ENCODE measurements around the gene AMN. TPM values are rescaled to one million over a fixed set of nuclear protein-coding genes. Genes with fewer than 3 reads are reported as not detected.

Gene AMN
- polyA plus RNA-seq, 1 of the 3 experiments (the other 2 are of a cell fraction): 0.03 TPM

DNA sequence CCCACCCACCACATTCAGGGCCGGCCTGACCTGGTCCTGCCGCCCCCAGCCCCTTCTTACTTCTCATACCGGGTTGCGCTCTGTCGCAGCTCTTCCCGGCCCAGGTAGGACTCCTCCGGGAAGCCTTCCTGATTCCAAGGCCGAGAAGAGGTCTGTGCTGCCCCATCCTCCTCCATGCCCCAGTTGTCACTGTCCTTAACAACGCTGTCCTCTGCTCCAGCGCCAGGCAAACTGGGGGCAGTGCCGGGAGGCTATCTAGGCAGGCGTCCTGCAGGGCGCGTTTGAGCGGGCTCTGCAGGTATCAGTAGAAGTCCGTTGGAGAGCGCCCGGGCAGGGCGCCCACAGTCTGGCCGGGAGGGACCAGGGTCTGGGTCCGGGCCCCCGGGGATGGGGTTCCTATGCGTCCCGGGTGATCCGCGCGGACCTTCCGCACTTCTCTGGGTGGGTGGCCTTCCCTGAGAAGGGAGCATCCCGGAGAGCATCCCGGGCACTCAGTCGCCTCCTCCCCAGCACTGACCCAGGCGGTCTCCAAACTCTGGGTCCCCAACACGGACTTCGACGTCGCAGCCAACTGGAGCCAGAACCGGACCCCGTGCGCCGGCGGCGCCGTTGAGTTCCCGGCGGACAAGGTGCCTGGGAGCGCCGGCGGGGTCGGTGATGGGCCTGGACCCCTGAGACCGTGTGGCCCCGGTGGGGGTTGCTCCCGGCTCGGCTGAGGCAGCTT lies 900 bp downstream of the AMN start:
- Histone ChIP-seq H3K9me3 (no peaks in the 10 kb centered on the region), H3K4me3 (ENCODE audit: low read depth in 2 of 2, low read length in 1 of 2) (peak overlapping the region in 1 of 2 experiments; percentile 23; a peak in 2 of 4 replicates), H4K20me1 (ENCODE audit: insufficient read depth) (no peaks in the 10 kb centered on the region), H3F3A (replicated peaks; ENCODE audit: insufficient read depth) (no peaks in the 10 kb centered on the region), H3K9me2 (no peaks in the 10 kb centered on the region), H3K4me1 (ENCODE audit: control insufficient read depth in 1 of 2, insufficient read depth in 2 of 2, low read depth in 1 of 2, low read length in 1 of 2) (no peaks in the 10 kb centered on the region), H3K27me3 (ENCODE audit: insufficient read depth) (no peaks in the 10 kb centered on the region; the same call in 1 of the 2 replicates), H3K36me3 (replicated peaks in 1 of 2; ENCODE audit: control insufficient read depth in 1 of 2, insufficient read depth in 2 of 2, low read length in 1 of 2) (no peaks in the 10 kb centered on the region), H2AFZ (ENCODE audit: low read depth) (no peak overlapping the region), H3K79me2 (ENCODE audit: insufficient read depth) (no peaks in the 10 kb centered on the region), H3K4me2 (peak overlapping the region; percentile 59), H3K9ac (no peak overlapping the region), H3K27ac (ENCODE audit: low read depth in 2 of 2, low read length in 1 of 2) (no peak overlapping the region)
- POLR2A ChIA-PET: no interaction called here
- no peak for TF ChIP-seq CHD2 (IDR thresholded peaks at IDR 0.05; ENCODE audit: low read length, partially characterized antibody)
- no peak for DNase-seq
- CTCF ChIA-PET: interaction anchor here (1.0 to 1.2 kb wide), 3 partner anchors 228 to 230 kb away, joined by 3 to 5 read pairs (median 5); no protein-coding TSS in a partner anchor
- WGBS (ENCODE audit: low lambda C conversion rate): 22% methylated on average over 13 of the region's 53 CpGs

DNA sequence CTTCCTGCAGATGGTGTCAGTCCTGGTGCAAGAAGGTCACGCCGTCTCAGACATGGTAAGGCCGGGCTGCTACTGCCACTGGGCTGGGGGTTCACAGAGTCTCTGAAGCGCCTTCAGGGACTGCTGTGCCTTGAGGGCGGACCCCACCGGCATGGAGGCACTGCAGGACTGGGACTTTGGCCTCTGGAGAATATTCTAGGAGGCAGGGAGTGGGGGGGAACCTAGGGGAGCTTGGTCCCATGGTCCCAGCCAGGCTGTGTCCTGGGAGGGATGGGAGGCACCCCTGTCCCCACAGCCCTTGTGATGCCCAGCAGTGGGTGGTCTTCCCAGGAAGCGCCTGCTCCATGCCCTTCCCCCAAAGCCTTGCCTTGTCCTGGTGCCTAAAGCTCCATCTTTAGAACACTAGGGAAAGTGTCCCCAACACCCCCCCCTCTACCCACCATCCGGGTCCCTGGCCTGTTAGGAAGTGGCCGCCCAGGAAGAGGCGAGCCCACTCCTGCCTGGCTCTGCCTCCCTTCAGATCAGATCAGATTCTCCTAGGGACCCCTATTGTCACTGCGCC lies 1.5 kb downstream of the AMN start:
- Histone ChIP-seq H3F3A (replicated peaks; ENCODE audit: insufficient read depth) (no peaks in the 10 kb centered on the region), H3K9me3 (no peaks in the 10 kb centered on the region), H3K4me3 (ENCODE audit: low read depth in 2 of 2, low read length in 1 of 2) (no peak overlapping the region), H3K4me2 (no peak overlapping the region), H3K27me3 (ENCODE audit: insufficient read depth) (no peaks in the 10 kb centered on the region; the same call in 1 of the 2 replicates), H2AFZ (ENCODE audit: low read depth) (no peak overlapping the region), H4K20me1 (ENCODE audit: insufficient read depth) (no peaks in the 10 kb centered on the region), H3K79me2 (ENCODE audit: insufficient read depth) (no peaks in the 10 kb centered on the region), H3K36me3 (replicated peaks in 1 of 2; ENCODE audit: control insufficient read depth in 1 of 2, insufficient read depth in 2 of 2, low read length in 1 of 2) (no peaks in the 10 kb centered on the region), H3K4me1 (ENCODE audit: control insufficient read depth in 1 of 2, insufficient read depth in 2 of 2, low read depth in 1 of 2, low read length in 1 of 2) (no peaks in the 10 kb centered on the region; a peak in 1 of 4 replicates), H3K9ac (no peak overlapping the region), H3K9me2 (no peaks in the 10 kb centered on the region), H3K27ac (ENCODE audit: low read depth in 2 of 2, low read length in 1 of 2) (no peak overlapping the region)
- no peak for DNase-seq
- ChIA-PET POLR2A (no interaction called here), CTCF (interaction anchor here (1.0 to 1.6 kb wide), 4 partner anchors 11 to 230 kb away, joined by 3 to 5 read pairs (median 4); no protein-coding TSS in a partner anchor)
- 79% methylated on average over 9 of the region's 11 CpGs for WGBS (ENCODE audit: low lambda C conversion rate)
- TF ChIP-seq, protein P1, sequence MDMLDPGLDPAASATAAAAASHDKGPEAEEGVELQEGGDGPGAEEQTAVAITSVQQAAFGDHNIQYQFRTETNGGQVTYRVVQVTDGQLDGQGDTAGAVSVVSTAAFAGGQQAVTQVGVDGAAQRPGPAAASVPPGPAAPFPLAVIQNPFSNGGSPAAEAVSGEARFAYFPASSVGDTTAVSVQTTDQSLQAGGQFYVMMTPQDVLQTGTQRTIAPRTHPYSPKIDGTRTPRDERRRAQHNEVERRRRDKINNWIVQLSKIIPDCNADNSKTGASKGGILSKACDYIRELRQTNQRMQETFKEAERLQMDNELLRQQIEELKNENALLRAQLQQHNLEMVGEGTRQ (IDR thresholded peaks at IDR 0.05; ENCODE audit: borderline replicate concordance, low read depth, low read length): no peak
- TF ChIP-seq MEF2A (IDR thresholded peaks at IDR 0.05; ENCODE audit: borderline replicate concordance, low read depth): no peak
- TF ChIP-seq EZH2phosphoT487 (IDR thresholded peaks at IDR 0.05; ENCODE audit: borderline replicate concordance, low read depth): no peak
- TF ChIP-seq POLR2AphosphoS5 (IDR thresholded peaks at IDR 0.05; ENCODE audit: low read depth, low read length): no peak
- TF ChIP-seq NRF1 (IDR thresholded peaks at IDR 0.05; ENCODE audit: low read depth, low read length): no peak
- no peak for TF ChIP-seq TEAD4 (IDR thresholded peaks at IDR 0.05; ENCODE audit: borderline replicate concordance, insufficient read depth)
- no peak for TF ChIP-seq FOXJ3 (CRISPR knock-in tag; IDR thresholded peaks at IDR 0.05)
- no peak for TF ChIP-seq YY1 (IDR thresholded peaks at IDR 0.05; ENCODE audit: low read depth)
- no peak for TF ChIP-seq JUND (IDR thresholded peaks at IDR 0.05)
- no peak for TF ChIP-seq GATA2 (CRISPR knock-in tag; IDR thresholded peaks at IDR 0.05)
- no peak for TF ChIP-seq EP300 (IDR thresholded peaks at IDR 0.05; ENCODE audit: borderline replicate concordance in 1 of 2, low read depth in 1 of 2, low read length in 1 of 2)
- TF ChIP-seq RXRA (IDR thresholded peaks at IDR 0.05; ENCODE audit: borderline replicate concordance, low read depth): no peak
- no peak for TF ChIP-seq FOSL2 (IDR thresholded peaks at IDR 0.05; ENCODE audit: borderline replicate concordance, low read depth)
- no peak for TF ChIP-seq RAD21 (IDR thresholded peaks at IDR 0.05; ENCODE audit: low read length)
- TF ChIP-seq, protein P2, sequence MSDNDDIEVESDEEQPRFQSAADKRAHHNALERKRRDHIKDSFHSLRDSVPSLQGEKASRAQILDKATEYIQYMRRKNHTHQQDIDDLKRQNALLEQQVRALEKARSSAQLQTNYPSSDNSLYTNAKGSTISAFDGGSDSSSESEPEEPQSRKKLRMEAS (IDR thresholded peaks at IDR 0.05; ENCODE audit: low read depth): no peak
- TF ChIP-seq, protein P3, sequence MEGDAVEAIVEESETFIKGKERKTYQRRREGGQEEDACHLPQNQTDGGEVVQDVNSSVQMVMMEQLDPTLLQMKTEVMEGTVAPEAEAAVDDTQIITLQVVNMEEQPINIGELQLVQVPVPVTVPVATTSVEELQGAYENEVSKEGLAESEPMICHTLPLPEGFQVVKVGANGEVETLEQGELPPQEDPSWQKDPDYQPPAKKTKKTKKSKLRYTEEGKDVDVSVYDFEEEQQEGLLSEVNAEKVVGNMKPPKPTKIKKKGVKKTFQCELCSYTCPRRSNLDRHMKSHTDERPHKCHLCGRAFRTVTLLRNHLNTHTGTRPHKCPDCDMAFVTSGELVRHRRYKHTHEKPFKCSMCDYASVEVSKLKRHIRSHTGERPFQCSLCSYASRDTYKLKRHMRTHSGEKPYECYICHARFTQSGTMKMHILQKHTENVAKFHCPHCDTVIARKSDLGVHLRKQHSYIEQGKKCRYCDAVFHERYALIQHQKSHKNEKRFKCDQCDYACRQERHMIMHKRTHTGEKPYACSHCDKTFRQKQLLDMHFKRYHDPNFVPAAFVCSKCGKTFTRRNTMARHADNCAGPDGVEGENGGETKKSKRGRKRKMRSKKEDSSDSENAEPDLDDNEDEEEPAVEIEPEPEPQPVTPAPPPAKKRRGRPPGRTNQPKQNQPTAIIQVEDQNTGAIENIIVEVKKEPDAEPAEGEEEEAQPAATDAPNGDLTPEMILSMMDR (IDR thresholded peaks at IDR 0.05): no peak
- TF ChIP-seq SMC3 (IDR thresholded peaks at IDR 0.05; ENCODE audit: low read depth, low read length): no peak
- TF ChIP-seq, protein P4, sequence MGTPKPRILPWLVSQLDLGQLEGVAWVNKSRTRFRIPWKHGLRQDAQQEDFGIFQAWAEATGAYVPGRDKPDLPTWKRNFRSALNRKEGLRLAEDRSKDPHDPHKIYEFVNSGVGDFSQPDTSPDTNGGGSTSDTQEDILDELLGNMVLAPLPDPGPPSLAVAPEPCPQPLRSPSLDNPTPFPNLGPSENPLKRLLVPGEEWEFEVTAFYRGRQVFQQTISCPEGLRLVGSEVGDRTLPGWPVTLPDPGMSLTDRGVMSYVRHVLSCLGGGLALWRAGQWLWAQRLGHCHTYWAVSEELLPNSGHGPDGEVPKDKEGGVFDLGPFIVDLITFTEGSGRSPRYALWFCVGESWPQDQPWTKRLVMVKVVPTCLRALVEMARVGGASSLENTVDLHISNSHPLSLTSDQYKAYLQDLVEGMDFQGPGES (IDR thresholded peaks at IDR 0.05; ENCODE audit: low read depth, low read length): no peak
- TF ChIP-seq, protein P5, sequence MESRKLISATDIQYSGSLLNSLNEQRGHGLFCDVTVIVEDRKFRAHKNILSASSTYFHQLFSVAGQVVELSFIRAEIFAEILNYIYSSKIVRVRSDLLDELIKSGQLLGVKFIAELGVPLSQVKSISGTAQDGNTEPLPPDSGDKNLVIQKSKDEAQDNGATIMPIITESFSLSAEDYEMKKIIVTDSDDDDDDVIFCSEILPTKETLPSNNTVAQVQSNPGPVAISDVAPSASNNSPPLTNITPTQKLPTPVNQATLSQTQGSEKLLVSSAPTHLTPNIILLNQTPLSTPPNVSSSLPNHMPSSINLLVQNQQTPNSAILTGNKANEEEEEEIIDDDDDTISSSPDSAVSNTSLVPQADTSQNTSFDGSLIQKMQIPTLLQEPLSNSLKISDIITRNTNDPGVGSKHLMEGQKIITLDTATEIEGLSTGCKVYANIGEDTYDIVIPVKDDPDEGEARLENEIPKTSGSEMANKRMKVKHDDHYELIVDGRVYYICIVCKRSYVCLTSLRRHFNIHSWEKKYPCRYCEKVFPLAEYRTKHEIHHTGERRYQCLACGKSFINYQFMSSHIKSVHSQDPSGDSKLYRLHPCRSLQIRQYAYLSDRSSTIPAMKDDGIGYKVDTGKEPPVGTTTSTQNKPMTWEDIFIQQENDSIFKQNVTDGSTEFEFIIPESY (IDR thresholded peaks at IDR 0.05; ENCODE audit: borderline replicate concordance, low read depth): no peak
